SHP77 (cell line): ENCODE results near the gene ACOT8.
"Not testable (repeated sequence)": the region's sequence is repeated elsewhere in the genome, so short reads cannot be mapped to it uniquely, and the experiment has no call there.

Experiments
- DNase-seq, 2 experiments: peaks; one replicate each; lab custom pipeline; 2025; lab: John Stamatoyannopoulos, UW

ACOT8 gene

DNA sequence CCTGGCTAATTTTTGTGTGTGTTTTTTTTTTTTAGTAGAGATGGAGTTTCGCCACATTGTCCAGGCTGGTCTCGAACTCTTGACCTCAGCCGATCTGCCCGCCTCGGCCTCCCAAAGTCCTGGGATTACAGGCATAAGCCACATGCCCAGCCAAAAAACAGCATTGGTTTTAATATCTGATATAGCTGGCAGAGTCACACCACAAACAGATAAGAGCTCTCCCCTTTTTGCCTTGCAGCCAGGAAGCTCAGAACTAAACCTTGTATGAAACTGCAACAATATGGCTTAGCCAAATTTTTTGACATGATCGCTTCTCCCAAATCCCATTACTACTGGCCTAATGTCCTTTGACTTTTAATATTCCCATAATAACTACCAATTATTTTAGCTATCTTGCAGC, 4.9 kb downstream of the ACOT8 start:
- no peak for DNase-seq

DNA sequence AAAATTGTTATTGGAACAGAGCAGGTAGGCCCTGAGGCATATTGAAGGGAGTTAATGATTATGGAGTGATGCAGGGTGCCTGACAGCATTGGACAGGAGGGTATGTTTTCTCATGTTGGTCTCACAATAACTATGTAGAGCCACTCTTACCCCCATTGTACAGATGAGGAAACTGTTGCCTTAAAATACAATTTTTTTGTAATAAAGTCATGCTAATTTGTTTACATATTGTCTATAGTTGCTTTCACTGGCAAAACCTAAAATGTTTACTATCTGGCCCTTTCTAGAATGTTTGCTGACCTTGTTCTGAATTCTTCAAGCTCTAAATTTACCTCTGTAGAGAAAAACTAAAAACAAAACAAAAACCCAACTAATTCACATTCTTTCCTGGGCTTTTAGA, 5.7 kb downstream of the ACOT8 start:
- DNase-seq, result no peak

DNA sequence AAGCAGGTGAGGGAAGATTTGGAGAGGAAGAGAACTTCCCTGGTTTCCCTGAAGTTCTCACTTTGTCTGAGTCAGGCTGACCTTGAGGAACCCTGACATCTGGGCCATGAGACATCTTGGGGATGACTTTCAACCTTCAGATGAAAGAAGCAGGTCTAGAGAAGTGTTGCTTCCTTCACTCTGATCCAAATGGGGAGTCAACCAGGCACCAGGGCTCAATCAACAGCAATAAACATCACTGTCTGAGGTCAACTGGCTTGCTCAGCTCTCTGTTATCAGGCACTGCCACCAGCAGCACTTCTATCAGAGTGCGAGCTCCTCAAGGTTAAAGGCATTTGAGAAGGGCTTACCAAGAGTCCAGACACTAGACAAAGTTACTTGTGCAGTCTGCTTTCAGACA, 6.3 kb downstream of the ACOT8 start:
- no peak for DNase-seq

DNA sequence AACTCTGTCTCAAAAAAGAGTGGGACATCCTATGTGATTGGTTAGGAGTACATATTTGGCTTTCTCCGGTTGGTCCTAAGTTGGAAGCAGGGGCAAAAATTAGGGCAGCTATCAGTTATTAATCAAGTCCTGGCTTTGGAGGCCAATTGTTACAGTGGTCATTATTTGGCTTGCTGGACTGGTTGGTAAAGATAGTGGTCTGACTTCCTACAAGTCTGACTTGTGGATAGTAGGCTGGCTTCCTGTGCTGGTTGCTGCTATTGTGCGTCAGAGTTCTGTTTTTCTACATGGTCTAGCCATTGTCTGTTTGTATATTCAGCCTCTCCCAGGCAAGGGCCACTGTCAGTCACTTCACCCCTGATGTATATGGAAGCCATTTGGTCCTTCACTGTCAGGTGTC, 7.0 kb downstream of the ACOT8 start:
- DNase-seq, result no peak

DNA sequence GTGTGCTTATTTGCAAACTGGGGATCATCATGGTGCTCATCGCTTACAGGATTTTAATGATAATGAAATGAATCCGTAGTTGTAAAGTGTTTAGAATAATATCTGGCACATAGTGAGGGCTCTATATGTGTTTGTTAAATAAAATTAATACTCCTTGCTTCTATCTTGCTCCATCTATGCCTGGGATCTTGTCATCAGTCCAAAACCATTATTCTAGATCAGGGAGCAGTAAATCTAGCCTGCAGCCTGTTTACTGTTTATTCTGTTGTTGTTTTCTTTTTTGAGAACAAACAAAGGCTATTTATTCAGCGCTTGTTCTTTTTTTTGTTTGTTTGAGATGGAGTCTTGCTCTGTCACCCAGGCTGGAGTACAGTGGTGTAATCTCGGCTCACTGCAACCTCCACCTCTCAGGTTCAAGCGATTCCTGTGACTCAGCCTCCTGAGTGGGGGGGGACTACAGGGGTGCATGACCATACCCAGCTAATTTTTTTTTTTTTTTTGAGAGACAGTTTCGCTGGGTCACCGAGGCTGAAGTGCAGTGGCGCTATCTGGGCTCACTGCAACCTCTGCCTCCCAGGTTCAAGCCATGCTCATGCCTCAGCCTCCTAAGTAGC, 8.1 kb downstream of the ACOT8 start:
- no peak for DNase-seq

DNA sequence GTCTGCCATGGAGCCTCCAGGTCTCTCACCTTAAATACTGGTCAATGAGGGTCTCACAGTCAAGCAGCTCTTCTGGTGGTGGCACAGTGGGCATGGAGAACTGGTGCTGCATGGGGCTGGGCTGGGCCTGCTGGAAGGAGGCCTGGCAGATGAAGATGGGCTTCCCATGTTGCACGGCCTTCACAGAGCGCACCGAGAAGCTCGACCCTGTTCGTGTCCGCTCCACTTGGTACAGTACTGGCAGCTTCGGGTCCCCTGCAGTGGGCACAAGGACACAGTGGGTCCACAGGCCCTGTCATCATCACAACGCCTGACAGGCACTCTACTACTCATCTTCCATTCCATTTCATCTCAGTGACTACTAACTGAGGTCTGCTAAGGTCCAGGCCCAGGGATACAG, 8.8 kb downstream of the ACOT8 start:
- DNase-seq, result no peak

DNA sequence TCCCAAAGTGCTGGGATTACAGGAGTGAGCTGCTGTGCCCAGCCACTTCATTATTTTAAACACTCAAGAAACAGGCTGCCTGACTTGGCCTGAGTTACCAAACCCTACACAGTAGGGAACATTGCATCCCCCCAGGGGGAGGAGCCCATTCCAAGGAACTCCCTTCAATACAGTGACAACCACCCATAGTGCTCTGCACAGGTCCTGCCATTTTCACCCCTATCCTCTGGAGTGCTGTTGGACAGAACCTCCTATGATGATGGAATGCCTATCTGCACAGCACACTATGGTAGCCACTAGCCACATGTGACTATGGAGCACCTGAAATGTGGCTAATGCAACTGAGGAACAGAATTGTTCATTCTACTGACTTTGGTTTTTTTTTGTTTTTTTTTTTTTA, 11.7 kb downstream of the ACOT8 start:
- DNase-seq, result no peak

DNA sequence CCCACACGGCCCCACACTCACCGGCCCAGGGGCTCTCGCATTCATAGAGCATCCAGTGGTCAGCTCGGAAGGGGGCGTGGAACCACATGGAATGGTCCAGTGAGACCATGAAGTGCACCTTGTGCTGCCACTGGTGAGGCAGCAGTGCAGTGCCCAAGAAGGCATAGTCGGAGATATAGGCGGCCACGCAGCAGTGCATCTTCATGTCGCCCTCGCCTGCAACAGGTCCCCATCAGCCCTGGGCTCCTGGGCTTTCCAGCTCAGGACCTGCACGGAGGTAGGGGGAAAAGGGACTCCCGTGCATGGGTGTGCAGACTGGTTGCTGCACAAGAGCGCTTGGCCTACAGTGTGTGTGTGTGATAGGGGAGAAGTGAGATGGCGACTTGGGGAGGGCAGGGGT, 13.7 kb downstream of the ACOT8 start:
- no peak for DNase-seq

DNA sequence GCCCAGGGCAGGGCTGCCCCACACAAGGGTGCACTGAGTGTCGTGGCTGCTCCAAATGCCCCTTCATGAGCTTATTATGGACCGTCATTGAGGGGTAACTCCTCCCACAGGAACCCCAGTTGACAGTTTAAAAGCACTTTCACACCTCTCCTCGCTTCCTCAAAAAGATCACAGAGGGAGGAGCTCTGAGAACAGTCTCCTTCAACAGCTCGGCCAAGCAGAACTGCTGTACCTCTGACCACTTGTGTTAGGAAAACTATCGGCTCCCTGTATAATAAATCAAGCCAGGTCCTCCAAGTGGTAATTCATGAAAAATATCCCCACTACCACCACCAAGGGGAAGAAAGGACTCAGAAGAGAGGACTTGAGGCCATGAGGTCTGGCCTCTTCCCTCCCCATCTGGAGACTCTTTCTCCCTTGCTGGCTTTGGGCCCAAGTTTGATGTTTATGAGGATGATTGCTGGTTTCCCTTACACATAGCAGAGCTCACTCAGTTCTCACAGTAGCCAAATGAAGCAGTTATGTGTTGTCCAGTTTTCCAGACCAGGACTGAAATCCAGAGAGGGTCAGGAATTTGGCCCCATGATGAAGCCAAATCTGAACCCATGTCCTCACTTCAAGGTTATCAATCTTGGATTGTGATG, 14.9 kb downstream of the ACOT8 start:
- DNase-seq, result no peak

DNA sequence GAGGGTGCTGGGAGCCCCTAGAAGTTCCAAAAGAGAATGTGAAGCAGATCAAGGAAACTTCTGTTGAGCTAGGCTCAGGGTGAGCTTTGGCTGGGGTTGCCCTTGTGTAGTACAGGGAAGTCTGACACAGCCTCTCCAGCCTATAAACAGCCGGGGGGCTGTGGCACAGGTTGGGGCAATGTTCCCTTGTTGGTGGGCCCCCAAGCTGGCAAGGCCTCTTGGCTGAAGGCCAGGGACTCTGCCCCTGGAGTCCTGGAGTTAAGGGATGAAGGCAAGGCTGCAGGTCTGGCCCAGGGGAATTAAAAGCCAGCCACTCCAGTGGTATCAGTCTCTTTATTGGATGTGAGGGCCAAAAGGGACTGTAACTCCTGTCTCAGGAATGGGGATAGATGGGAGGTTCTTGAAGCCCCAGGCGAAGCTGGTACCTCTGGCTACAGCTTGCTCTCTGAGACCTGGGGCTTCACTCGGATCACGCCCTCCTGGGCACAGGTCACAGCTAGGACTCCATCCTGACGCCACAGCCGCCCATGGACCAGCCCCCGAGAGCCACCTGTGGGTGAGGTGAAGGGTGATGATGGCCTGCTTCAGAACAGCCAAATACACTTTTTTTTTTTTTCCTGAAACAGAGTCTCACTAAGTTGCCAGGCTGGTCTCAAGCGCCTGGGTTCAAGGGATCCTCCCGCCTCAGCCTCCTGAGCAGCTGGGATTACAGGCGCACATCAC, 15.6 kb downstream of the ACOT8 start:
- no peak for DNase-seq

DNA sequence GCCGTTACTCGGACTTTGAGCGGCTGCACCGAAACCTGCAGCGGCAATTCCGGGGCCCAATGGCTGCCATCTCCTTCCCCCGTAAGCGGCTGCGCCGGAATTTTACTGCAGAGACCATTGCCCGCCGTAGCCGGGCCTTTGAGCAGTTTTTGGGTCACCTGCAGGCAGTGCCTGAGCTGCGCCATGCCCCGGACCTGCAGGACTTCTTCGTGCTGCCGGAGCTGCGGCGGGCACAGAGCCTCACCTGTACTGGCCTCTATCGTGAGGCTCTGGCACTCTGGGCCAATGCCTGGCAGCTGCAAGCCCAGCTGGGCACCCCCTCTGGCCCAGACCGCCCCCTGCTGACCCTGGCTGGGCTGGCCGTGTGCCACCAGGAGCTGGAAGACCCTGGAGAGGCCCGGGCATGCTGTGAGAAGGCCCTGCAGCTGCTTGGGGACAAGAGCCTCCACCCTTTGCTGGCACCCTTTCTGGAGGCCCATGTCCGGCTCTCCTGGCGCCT, 16.4 kb downstream of the ACOT8 start:
- no peak for DNase-seq

DNA sequence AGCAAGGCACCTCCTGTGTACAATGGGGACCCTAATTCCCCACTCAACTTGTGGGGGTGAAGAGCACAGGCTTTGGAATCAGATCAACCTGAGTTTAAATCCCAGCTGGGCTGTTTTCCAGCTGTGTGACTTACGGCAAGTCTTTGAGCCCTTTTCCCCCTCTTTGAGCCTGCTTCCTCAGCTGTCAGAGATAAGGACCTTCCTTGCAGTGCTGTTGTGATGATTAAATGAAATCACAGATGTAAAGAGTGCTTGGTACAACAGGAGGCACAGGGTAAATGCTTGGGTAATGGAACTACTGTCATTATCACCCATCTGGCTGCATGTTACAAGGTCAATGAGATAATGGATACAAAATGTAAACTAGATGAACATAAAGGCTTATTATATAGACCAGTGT, 20.4 kb downstream of the ACOT8 start:
- DNase-seq, result no peak

DNA sequence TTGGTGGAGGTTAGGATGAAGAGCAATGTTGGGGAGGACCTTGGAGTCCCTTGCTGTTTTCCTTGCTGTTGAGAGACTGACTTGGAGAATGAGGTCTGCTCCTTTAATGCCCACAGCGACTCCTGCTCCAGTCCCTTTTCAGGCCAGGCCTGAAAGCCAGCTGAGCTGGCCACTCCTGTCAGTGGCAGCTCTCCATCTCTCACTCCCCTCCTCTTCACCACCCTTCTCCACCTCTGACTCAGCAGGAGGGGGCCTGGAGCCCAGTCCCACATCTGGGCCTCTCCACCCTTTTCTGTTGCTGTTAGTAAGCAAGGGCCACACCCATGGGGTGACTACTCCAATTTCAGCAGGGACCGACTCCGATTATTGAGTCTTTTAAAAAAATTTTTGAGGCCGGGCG, 21.4 kb downstream of the ACOT8 start:
- DNase-seq, result no peak

DNA sequence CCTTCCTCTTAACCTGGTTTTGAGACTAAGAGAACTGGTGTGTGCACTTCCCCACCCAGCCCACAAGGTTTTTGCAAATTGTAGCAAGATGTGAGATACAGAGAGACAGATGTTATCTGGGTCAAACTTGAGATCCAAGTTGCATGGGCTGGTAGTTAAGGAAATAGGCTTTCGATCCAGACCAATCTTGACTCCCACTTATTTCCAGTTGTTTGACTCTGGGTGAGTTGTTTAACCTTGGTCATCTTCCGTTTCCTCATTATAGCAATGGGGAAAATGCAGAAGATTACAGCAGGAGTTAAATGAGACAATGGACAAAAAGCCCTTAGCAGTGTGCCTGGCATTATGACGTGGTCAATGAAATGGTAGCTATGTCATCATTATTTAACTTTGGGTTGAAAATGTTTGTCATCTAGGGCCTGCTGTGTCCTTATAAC, 21.8 kb downstream of the ACOT8 start:
- DNase-seq, result no peak

DNA sequence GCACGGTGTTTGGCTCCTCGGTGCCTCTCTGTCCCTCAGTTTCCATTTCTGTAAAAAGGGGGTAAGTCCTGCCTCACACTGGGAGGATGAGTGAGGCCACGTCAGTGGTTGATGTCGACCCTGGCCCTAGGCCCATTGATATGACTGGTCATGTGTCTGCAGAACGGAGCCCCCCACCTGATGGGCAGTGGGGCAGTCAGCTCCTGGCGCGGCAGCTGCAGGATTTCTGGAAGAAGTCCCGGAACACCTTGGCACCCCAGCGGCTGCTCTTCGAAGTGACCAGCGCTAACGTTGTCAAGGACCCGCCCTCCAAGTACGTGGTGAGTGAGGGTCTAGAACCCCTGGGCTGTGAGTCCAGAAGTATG, 22.4 kb downstream of the ACOT8 start:
- no peak for DNase-seq

DNA sequence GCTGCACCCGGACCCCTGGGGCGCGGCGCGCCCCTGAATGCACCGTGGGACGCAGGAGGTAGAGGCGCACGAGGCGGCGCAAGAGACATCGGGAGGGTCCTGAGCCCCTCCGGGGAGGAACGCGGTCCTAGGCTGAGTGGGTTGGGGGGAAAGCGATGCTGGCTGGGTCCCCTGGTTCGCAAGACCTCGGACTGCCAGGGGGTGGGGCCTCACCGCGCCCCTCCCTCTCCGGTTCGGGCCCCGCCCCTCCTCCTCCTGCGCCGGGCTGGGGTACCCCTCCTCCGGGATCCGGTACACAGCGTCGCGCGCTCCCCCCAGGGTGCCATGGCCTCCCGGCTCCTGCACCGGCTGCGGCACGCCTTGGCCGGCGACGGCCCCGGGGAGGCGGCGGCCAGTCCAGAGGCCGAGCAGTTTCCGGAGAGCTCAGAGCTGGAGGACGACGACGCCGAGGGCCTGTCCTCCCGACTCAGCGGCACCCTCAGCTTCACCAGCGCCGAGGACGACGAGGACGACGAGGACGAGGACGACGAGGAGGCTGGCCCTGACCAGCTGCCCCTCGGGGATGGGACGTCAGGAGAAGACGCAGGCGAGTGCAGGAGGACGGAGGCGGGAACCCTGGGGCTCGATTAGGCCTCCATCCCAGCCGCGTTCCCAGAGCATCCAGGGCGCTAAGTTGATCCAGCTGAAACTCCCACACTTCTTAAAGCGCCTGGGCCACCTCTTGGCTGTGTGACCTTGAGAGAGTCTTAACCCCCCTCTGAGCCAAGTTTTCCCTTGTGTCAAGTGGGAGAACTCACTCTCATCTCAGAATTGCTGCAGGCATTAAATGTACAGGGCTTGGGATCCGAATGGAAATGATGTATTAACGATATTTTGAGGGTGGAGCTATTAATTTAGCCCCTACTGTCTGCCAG, 23.1 kb downstream of the ACOT8 start:
- DNase-seq, result peak in 1 of 2 experiments; percentile 18

DNA sequence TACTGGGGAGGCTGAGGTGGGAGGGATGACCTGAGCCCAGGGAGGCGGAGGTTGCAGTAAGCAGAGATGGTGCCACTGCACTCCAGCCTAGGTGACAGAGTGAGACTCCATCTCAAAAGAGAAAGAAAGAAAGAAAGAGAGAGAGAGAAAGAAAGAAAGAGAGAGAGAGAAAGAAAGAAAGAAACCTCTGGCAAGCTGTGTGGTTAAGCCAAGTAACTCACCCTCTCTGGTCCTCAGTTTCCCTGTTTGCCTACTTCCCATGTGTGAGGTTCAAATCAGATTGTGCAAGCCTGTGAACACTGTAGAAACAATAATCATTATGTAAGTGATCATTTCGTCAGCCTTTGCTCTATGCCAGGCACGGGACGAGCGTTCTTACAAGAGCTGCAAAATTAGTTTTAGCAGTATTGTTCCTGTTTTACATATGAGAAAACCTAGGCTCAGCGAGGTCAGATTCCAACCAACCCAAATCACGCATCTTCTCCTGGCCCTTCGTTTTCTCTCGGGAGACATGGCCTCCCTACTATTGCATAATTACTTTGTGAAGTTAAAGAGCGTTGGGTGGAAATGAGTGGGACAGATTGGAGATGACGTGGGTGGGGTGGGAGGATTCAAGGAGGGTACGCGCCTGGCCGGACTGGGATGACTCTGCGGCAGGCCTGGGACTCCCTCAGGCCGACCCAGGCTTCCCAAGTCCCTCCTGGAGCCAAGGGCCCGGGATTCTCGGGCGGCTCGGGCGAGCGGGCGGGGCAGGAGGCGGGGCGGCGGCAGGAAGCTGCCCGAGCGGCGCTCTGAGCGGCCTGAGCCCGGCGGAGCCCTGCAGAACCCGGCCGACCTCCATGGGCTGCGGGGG, 23.9 kb downstream of the ACOT8 start, which contains the start of gene SNX21:
SNX21 (plus strand) TSS at position 770 of the 853 bp plus-strand sequence. CDS start 121 bp downstream, outside the sequence.
- peak; percentile 47 to 71 for DNase-seq

DNA sequence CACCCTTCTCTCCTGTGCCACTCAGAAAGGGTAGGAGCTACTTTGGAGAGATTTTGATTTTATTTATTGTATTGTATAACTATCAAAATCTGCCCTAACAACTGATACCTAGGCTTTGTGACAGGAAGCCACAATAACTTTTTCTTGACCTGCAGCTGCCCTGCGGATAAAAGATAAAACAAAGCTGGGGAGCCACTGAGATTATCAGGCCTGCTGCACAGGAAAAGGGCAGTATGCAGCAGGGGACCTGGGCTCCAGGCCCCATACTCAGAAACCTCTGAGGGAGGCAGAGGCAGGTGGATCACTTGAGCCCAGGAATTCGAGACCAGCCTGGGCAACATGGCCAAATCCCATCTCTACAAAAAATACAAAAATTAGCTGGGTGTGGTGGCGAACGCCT, 24.6 kb downstream of the ACOT8 start:
- no peak for DNase-seq

DNA sequence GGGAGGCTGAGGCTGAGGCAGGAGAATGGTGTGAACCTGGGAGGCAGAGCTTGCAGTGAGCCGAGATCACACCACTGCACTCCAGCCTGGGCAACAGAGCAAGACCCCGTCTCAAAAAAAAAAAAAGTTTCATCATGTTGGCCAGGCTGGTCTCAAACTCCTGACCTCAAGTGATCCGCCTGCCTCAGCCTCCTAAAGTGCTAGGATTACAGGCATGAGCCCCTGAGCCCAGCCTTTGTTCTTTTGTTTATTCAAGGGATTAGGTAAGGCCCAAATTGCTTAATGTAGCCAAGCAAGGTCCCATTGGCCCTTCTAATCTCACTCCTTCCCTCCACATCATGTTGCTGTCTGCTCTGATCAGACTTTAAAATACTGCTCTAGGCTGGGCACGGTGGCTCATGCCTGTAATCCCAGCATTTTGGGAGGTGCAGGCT, 27.5 kb downstream of the ACOT8 start:
- not testable (repeated sequence) for DNase-seq

DNA sequence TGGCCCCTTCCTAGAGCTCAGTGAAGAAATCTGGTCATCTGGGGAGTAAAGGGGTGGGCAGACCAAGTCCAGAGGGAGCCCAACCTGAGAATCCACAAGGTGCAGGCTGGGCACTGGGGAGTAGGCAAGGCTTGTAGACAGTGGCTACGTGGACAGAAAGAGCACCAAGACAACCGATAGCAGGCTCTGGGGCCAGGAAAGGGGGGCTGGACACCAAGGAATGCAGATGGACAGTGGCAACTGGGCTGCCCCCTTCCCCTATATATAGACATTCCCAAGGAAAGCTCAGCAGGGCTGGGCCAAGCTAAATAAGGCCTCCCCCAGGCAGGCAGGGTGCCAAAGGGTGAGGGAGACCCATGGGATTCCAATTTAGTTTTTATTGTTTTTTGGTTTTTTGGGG, 28.6 kb downstream of the ACOT8 start:
- no peak for DNase-seq

DNA sequence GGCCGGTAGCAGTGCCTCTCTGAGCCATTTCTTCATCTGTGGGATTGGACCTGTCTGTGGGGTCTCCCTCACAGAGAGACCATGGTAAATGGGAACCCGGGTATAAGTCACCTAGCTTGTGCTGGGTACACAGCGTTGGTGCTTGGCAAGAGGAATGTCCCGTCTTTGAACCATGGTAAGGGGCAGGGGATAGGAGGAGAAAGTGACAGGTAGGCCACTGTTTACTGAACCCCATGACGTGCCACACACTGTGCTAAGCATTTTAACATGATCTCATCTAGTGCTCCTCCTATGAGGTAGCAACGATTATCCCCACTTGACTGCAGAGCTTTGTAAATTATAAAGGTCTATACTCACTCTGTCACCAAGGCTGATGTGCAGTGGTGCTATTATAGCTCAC, 29.5 kb downstream of the ACOT8 start:
- no peak for DNase-seq
